KMS-11 (cell line): ENCODE measurements around the gene HIRA.

Experiments
- H2AFZ ChIP-seq: fragments of 200-600 bp; sonication (generic); 2 replicates; pipeline ENCODE4 v1.6.1; 2016; ENCODE audit warnings: antibody characterized with exemption, mixed run types, low read depth
- H3K27ac ChIP-seq: fragments of 200-600 bp; sonication (generic); 2 replicates; pipeline ENCODE4 v1.6.1; 2016; ENCODE audit warnings: mild to moderate bottlenecking, mixed run types
- H3K27me3 ChIP-seq: fragments of 200-600 bp; sonication (generic); 2 replicates; pipeline ENCODE4 v1.6.1; 2017; ENCODE audit warnings: mild to moderate bottlenecking, low read depth, mixed run types, moderate library complexity; ENCODE audit not compliant: insufficient read depth
- H3K36me3 ChIP-seq: fragments of 200-600 bp; sonication (generic); 2 replicates; pipeline ENCODE4 v1.6.1; 2017; ENCODE audit warnings: mild to moderate bottlenecking, mixed run types; ENCODE audit not compliant: insufficient read depth
- H3K4me1 ChIP-seq: fragments of 200-600 bp; sonication (generic); 2 replicates; pipeline ENCODE4 v1.6.1; 2016; ENCODE audit warnings: mild to moderate bottlenecking, low read depth, mixed run types; ENCODE audit not compliant: poor library complexity, severe bottlenecking
- H3K4me2 ChIP-seq: fragments of 200-600 bp; sonication (generic); 2 replicates; pipeline ENCODE4 v1.7.0; 2016; ENCODE audit warnings: mild to moderate bottlenecking, mixed run types
- H3K4me3 ChIP-seq: fragments of 200-600 bp; sonication (generic); IDR thresholded peaks from 2 replicates; pipeline ENCODE4 v1.6.1; 2017; ENCODE audit warnings: low read depth, low read length, mixed read lengths; ENCODE audit not compliant: insufficient read depth
- H3K79me2 ChIP-seq: fragments of 200-600 bp; sonication (generic); 2 replicates; pipeline ENCODE4 v1.6.1; 2016; ENCODE audit warnings: low read depth, mixed run types; ENCODE audit not compliant: insufficient read depth
- H3K9ac ChIP-seq: fragments of 200-600 bp; sonication (generic); 2 replicates; pipeline ENCODE4 v1.6.1; 2016; ENCODE audit warnings: mild to moderate bottlenecking, mixed run types
- H4K20me1 ChIP-seq: fragments of 200-600 bp; sonication (generic); 2 replicates; pipeline ENCODE4 v1.6.1; 2016; ENCODE audit warnings: mild to moderate bottlenecking, mixed run types; ENCODE audit not compliant: insufficient read depth
- CTCF ChIP-seq: fragments of 200-600 bp; sonication (generic); conservative IDR thresholded peaks from 2 replicates; pipeline ENCODE4 v1.6.1; 2017; ENCODE audit warnings: low read depth, mild to moderate bottlenecking, antibody characterized with exemption, low read length, moderate library complexity, mixed read lengths

The HIRA gene

GRCh38 chr22:19473578-19473977, 42.0 kb upstream of the HIRA start:
- no peak overlapping the region for H2AFZ ChIP-seq
- no peak overlapping the region for H3K27ac ChIP-seq
- H3K4me3 ChIP-seq: no peak overlapping the region
- peaks cover 33% of the 10 kb centered on the region for H3K4me1 ChIP-seq
- no peaks in the 10 kb centered on the region; the same call in 1 of the 2 replicates for H4K20me1 ChIP-seq
- H3K36me3 ChIP-seq: no peaks in the 10 kb centered on the region
- H3K27me3 ChIP-seq: no peaks in the 10 kb centered on the region
- H3K4me2 ChIP-seq: no peak overlapping the region
- peaks cover 40% of the 10 kb centered on the region for H3K79me2 ChIP-seq
- no peak overlapping the region for H3K9ac ChIP-seq
- TF ChIP-seq CTCF: no peak

GRCh38 chr22:19472233-19472632, 40.7 kb upstream of the HIRA start:
- Histone ChIP-seq H3K4me1 (peaks cover 28% of the 10 kb centered on the region), H3K27me3 (no peaks in the 10 kb centered on the region), H3K27ac (no peak overlapping the region), H4K20me1 (no peaks in the 10 kb centered on the region; the same call in 1 of the 2 replicates), H3K9ac (no peak overlapping the region), H2AFZ (no peak overlapping the region), H3K4me2 (no peak overlapping the region), H3K79me2 (peaks cover 27% of the 10 kb centered on the region), H3K36me3 (no peaks in the 10 kb centered on the region), H3K4me3 (no peak overlapping the region)
- no peak for TF ChIP-seq CTCF

- no peak for TF ChIP-seq CTCF
- Histone ChIP-seq H2AFZ (no peak overlapping the region), H4K20me1 (no peaks in the 10 kb centered on the region; the same call in 1 of the 2 replicates), H3K4me3 (no peak overlapping the region), H3K9ac (no peak overlapping the region), H3K27me3 (no peaks in the 10 kb centered on the region), H3K27ac (no peak overlapping the region), H3K36me3 (no peaks in the 10 kb centered on the region), H3K79me2 (peaks cover 20% of the 10 kb centered on the region), H3K4me1 (peaks cover 21% of the 10 kb centered on the region), H3K4me2 (no peak overlapping the region)
Measured at GRCh38 chr22:19471572-19471971, 40.0 kb upstream of the HIRA start.

- no peak for TF ChIP-seq CTCF
- Histone ChIP-seq H3K27me3 (no peaks in the 10 kb centered on the region), H3K9ac (no peak overlapping the region), H3K4me3 (no peak overlapping the region), H4K20me1 (no peaks in the 10 kb centered on the region), H3K36me3 (no peaks in the 10 kb centered on the region), H2AFZ (no peak overlapping the region), H3K4me1 (peaks cover 20% of the 10 kb centered on the region), H3K79me2 (0 out of 2 replicates have a peak, but pooled peaks cover 5% of the 10 kb centered on the region), H3K27ac (no peak overlapping the region), H3K4me2 (no peak overlapping the region)
Measured at GRCh38 chr22:19470010-19470409, 38.5 kb upstream of the HIRA start.

GRCh38 chr22:19469421-19469820, 37.9 kb upstream of the HIRA start:
- no peaks in the 10 kb centered on the region for H3K36me3 ChIP-seq
- H3K9ac ChIP-seq: no peak overlapping the region
- peaks cover 20% of the 10 kb centered on the region for H3K4me1 ChIP-seq
- 0 out of 2 replicates have a peak, but pooled peaks cover 5% of the 10 kb centered on the region for H3K79me2 ChIP-seq
- H3K4me2 ChIP-seq: no peak overlapping the region
- no peaks in the 10 kb centered on the region for H3K27me3 ChIP-seq
- no peaks in the 10 kb centered on the region for H4K20me1 ChIP-seq
- no peak for TF ChIP-seq CTCF
- no peak overlapping the region for H2AFZ ChIP-seq
- H3K4me3 ChIP-seq: no peak overlapping the region
- no peak overlapping the region for H3K27ac ChIP-seq
